NK-92 treated with Interleukin-12 subunit alpha and Interleukin-12 subunit beta, amount 100 ng/mL, for 24 hours (cell line): ENCODE results near the gene RARB.

Experiments
- DNase-seq: peaks from one replicate; lab custom pipeline; 2025; lab: John Stamatoyannopoulos, UW

RARB gene

DNA sequence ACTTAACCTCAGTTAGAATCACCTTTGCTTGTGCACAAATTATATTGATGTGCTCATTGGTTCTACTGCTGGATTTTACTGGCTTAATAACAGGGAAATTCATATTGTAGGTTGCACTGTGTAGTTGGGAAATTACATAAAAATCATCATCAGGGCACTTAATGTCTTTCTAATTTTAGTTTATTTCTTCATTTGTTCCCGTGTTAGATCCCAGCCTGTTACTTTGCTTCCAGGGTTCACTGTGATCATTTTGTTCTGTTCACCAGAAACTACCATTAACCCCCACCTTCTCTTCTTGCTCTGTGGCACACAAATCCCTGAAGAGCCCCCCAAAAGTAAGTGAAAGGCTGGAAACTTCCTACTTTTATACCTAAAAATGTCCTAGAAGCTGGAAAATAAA is 80.4 kb downstream of the RARB start:
- DNase-seq = no peak

DNA sequence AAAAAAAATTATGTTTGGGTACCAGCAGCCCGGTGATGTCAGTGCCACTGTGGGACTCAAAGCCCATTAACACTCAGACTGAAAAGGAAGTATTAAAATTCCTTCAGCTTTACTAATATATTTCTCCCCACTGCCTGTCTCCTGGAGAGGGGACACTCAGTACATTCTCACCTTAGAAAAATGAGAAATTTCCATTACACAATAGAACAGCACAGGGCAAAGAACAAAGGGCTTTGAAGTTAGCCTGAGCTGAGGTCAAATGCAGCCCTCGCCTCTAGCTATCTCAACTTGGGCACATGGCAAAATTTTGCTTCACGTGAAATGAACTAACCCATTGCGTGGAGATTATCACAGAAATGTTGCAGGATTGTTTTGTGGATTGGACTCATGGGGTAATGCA is 80.8 kb downstream of the RARB start:
- DNase-seq = no peak

DNA sequence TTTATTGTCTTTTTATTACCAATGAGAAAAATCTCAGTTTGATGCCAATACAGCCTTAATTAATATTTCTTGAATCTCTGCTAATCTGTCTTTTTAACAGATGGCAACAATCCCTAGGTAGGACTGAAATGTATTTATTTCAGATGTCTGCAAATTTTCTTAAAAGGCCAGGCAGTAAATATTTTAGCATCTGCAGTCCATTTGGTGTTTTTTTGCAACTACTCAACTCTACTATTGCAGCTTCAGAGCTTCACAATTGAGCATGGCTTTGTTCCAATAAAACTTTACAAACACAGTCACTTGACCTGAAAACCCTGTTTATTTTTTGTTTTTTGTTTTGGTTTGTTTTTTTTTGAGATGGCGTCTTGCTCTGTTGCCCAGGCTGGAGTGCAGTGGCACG is 82.7 kb downstream of the RARB start:
- no peak for DNase-seq

DNA sequence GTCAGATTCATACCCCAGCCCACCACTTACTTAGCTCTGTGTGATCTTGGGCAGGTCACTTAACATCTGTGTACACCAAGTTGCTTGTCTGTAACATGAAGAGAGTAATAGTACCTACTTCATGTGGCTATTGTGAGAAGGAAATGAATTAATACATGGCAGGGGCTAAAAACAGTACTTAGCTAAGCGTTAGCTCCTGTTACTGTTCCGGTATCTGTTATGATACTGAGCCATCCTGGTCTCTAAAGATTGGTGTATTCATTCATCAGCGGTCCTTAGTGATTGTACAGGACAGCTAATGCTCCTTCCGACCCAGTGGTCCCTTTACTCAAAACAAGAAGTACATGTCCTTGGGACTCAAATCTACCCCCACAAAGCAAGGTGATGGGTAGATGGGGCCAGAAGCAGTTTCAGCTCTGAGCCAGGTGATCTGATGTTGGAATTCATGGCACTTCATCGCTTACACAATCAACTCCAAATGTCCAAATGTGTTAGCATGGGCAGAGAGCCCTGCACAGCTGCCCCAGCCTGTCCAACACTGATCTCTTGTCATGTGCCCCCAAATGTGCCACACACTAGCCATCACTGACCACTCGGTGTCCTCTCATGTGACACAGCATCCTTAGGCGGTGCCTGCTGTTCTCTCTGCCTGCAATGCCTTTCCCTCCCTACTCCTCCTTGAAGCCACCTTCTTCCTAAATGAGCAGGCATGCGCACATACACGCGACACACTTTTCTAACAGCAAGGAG is 84.1 kb downstream of the RARB start:
- DNase-seq = no peak

DNA sequence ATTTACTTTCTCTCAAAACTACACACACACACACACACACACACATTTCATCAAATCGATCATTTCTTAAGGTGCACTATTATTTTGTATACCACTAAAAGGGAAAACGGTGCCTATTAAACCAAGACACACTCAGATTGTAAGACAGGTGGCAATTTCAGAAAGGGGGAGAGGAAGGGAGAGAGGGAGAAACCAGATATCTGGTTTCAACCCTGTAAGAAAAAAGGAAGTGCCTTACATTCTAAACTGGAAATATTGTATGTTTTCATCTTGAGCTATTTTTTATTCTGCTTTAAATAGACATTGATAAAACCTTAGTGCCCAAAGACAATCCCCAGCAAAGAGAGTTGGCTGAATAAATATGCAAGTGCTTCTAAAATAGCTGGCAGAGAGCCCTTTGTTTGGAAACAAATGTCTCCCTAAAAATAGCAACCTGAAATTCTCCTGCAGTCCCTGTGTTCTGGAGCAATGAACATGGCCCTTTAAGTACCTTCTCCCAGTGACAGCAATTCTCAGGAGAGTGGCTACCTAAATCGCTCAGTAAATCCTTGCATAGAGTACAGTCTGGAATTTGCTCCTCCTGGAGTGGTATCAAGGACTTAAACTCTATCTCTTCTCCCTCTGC is 85.7 kb downstream of the RARB start:
- no peak for DNase-seq

DNA sequence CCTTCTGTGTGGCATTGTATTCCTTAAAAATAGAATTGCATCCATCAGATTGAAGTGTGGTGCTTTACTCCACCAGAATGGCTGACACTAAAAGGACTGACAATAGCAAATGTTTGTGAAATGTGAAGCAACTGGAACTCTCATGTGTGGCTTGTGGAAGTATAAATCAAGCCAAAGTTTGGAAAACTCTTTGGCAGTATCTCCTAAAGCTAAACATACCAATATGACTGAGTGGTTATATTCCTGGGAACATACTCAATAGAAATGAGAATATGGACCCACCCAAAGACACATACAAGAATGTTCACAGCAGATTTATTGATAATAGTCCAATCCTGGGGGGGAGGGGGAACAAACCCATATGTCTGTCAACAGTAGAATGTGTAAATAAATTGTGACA is 87.1 kb downstream of the RARB start:
- DNase-seq = no peak

DNA sequence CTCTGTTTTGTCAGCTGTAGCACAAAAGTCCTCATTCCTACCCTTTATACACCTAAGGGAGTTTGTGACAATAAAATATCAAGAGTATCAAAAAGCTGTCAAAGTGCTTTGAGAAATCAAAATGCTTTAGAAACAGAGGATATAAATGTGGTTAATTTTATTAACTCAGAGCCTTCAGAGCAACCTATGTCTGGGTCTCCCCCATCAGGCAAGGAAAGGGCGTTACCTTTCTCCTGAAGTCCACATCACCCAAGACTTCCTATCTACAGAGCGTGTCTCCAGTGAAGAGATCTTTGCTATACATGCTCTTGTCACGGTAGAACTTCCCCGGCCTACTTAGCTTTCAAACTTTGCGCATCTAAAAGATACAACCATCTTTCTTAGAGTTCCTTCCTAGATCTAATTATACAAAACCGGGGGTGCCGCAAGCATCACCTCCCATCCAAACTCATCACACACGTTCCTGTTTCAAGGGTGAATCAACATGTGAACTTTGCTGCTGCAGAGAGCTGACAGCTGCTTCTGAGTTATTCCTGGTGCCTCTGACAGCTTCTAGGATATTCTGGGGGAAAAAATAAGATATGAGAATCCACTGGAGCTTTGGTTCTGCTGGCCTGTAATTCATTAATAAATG is 93.0 kb downstream of the RARB start:
- no peak for DNase-seq

DNA sequence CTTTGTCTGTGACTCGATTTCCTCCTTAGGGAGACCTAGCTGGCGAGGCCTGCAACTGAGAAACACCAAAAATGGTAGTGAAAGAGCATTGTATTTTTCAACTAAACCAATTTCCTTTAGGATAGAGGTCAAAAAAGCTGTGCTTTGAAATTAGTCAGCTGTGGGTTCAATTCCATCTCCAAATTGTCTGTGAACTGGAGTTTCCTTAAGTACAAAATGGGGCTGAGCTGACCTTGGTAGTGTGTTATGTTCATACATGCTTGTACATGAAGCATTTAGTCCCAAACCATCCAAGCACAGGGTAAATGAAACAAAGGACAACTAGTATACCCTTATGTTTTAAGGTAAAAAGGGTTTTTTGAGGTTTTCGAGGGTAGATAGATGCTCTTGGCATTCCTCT is 99.3 kb downstream of the RARB start:
- DNase-seq = no peak

DNA sequence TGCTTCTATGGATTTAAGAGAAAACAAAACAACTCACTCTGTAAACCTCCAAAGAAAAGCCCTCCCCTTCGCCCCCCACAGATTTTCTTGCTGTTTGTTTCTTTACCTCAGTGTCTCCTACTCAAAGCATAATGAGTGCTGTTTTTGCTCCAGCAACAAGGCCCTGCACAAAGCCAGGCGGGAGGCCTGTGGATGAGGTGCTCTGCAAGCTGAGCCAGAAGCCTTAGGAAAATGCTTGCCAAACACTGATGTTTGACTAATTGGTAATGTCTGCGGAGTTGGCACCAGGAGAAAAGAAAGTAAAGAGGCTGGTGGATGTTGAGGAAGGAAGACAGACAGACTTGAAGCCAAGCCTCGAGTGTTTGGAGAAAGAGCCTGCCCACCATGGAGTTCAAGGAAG is 99.7 kb downstream of the RARB start:
- no peak for DNase-seq

DNA sequence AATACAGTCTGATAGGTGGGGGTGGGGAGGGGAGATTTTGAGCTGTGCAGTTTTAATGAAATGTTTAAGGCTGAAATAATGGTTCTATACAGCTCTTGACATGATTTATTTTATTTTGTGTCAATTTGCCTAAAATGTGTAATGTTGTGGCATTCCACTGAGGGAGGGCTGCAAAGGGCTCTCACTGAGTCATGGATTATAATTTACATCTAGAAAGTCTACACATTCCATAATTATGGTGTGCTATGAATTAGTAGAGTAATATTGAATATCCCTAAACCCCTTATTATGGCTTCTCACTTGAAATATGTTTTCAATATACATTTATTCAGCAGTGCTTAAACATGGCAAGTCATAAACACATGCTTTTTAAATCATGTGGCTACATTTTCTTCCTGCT is 103.9 kb downstream of the RARB start:
- DNase-seq = no peak

DNA sequence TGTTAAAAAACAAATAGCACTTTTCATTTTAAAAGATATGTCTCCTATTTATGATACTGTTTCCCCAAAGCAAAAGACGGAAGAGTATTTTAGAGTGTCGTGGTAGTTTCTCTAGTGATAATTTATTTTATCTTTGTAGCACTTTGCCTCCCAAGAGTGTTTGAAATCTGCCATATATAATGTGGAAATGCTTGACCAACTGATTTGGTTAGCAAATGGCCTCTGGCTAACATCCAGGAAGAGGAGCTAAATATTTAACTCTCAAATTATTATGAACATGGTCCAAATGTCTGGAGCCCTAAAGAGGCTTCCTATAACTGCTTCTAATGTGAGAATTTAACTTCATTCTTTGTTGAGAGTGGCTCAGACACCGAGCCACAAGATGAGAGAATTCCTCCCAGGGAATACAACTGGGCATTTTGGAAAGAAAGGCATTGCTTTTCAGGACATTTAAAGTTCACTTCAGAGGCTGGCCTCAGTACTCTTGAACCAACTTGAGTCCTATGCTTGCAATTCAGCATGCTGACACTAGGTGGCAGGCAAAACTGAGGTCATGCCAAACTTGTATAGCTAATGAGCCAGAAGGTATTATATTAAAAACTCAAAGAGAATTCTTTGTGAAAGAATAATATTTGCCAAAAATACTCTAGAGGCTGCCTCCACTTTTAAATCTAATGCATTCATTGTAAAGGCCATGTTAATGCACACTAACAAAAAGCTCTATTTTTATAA is 104.5 kb downstream of the RARB start:
- peak; percentile 3 for DNase-seq

DNA sequence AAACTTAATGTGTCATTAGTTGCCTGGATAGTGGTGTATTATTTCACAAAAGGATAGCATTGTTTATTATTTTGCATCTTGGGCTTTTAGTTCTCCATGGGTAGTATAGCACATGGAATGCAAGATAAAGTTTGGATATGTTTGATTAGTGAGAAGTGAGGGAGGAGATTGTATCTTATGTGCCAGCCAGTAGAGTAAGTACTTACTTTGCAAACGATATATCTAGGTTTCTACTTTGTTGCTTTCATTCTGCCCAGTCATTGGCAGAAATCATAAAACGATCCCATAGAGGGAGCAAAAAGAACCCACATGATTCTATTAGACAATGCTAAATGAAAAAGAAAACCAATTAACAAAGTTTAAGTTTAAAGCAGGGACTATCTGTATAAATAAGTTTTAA is 105.3 kb downstream of the RARB start:
- no peak for DNase-seq

DNA sequence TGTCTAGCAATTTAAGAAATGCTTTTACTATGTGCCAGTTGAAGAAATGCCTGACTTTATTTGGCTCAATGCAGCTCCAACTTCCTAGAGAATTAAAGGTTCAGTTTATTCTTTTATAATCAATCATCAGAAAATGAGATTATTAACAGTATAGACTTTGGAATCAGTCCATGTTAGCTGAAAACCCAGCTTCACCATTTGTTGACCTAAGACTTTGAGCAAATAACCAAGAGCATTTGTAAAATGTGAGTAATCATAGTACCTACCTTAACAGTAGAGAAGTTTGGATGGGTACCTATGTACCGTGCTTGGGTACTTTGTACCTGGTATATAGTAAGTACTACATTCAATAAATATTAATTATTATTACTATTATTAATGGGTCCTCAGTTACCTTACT is 105.9 kb downstream of the RARB start:
- DNase-seq = no peak

DNA sequence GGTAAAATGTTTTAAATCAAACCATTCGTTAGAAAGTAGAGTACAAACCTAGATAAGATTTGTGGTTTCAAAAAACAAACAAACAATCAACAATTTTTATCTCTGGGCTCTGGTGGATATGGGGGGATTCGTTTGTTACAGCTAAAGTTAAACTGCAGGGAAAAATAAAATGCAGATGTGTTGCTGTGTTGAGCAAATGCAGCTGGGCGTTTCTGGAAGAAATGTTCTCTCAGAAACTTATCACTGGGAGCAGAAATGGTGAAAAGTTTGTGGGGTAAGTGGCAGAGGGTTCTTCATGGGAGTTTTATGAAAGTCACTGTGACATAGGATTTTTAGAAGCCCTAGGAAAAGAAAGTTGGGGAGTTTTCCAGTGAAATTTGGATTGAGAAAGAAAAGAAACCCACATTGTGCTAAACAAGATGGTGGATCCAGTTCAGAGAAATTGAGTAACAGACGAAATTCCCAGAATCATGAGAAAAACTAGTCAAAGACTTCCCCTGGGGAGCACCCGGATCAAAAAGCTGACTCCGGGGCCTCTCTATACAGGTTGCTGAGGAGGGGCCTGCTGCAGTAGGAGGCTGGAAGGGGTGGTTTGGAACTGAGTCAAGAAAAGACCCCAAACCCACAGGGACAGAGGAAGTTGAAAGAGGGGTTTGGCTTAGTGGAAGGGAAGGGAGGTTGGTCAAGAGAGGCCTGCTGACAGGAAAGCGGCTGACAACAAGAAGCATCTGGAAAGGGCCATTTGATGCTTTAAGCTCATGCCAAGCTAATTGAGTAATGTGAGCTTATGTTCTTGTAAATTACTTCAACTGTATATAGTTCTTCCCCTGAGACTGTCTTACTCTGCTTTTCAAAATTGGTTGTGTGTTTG is 108.7 kb downstream of the RARB start:
- DNase-seq = no peak

DNA sequence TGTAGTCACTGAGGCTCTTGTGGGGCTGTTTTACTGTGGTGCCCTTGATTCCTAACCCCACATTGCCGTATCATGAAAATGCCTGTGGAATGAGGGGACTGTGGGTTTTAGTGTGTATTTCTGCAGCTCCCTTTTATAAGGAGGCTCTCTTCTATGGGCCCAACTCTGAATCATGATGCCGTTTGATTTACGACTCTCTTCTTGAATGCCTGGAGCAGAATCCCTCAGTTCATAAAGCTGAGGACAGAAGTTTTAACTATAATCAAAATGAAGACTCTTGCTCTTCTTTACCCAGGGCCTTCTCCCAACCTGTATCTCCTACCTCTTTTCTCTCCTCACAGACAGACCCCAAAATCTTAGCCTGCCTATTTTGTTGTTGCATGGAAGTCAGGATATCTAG is 109.5 kb downstream of the RARB start:
- no peak for DNase-seq

DNA sequence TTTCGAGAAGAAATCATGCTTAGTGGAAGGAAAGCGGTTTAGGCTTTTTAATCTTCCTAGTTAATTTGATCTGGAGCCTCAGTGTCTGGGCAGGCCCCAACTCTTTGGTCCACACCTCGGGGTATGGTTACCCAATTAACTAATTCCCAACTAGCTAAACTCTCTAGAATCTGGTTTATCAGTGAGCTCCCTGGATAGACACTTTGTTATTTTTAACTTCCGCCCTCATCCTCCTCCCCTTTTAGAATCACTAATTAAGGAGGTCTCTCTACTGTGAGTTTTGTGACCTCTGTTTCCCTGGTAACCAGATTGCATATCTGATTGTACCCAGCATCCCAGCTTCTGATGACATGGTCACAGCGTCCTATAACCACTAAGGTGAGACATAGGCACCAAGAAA is 112.2 kb downstream of the RARB start:
- no peak for DNase-seq

DNA sequence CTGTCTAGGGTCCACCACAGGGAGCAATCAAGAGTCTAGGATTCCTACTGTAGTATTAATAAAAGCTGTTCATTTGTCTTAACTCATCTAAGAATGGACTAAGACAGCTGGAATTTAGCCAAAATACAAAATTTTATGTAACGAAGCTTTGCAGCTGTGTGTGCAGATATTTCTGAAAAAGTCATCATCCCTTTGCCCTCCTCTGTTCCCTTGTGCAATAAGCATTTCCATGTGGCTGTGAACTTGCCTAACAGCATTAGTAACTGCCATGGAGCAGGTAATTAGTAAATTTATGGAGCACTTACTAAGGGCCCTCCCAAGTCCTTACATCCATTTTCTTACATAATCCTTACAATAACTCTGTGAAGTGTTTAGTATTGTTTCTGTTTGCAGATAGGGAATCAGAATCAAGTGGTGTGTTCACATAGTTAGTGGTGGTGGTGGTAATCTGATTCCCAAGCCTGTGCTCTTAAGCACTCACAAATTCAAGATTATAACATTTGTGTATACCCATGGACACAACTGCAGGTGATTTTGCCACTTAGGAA is 114.5 kb downstream of the RARB start:
- DNase-seq = no peak

DNA sequence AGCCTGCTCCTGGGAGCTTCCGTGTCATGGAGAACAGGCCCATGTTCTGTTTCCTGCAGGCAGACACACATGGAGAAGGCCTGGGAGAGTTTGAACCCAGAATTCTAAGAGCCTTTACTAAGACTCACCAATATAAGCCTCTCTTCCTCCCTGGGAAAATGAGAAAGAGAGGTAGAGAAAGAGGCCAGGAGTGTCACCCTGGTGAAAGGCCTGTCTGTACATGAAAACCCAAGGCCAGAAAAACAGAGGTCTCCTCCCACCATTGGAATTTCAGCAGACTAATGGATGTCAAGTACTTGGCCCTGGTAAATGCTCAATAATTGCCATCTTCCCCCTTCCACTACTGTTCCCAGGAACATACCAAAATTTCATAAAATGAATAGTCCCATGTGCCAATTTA is 119.0 kb downstream of the RARB start:
- DNase-seq = no peak

DNA sequence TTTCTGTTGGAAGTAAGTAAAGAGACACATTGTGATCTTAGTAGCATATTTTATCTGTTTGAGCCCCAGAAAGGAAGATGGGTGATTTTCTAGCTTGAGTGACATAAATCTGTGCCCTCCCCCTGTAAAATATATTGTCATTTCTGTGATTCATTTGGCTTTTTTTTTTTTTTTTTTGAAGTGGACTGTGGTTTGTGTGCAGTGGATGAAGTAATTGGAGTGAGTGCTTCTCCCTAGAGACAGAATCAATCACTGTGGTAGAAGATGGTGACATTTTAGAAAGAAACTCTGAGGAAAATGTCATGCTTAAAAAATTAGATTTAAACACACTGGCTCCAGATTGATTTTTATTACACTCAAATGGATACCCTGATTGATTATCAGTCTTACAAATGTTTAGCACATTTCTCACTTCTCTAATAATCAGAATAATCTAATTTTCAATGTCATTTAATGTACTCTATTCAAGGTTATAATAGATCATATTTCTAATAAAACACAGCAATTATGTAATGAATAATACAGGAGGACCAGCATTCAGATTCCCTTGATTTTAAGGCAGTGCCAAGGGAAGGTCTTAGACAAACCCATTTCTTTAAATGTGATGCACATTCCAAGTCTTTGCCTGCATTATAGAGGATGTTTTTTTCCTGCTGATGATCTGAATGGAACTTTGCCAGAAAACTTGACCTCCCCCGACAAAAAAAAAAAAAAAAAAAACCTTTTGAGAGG is 120.0 kb downstream of the RARB start:
- DNase-seq = no peak

DNA sequence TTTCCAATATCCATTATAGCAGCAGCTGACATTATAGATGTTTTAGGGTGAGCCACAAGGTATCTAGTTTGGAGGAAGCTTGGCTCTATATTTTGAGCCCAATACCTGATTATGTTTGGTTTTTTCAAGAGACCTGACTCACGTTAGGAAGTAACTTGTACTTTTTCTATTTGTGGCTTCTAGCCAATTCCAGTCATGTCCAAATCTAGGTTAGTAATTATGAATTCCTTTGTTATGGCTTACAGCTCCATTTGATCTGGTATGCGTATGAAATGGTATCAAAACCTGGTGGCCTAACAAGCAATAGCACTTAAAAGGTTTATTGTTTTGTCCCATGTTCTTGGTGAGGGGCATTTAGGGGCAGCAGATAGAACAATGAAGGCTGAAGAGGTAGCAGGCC is 120.8 kb downstream of the RARB start:
- no peak for DNase-seq

DNA sequence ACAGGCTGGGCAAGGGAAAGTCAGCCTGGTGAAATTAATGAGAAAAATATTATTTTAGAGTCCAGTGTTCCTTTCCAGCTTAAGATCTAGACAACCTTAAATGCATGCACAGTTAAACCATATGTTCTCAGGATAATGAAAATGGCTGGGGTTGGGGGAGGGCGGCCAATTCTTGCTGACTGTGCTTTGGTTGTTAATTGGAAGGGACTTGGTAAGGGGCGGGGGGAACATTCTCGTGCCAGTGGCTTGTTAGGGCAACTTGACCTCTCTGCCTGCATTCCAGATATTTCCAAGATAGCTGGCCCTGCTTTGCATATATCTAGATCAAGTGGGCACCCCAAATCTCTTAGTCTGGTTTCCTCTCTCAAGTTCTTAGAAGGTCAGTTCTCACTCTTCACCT is 124.2 kb downstream of the RARB start:
- no peak for DNase-seq
